Liver (tissue), 9 donors: ENCODE measurements around the gene PTPRD. TPM values are rescaled to one million over a fixed set of nuclear protein-coding genes. Genes with fewer than 3 reads are reported as not detected.

ENCODE experiments used
- DNase-seq: peaks from one replicate; pipeline ENCODE4 v3.0.0-alpha.2; 2017; ENCODE audit warnings: low spot score
- H3K27ac ChIP-seq, 2 donors: one replicate each; pipeline ENCODE4 v1.7.0; 2013; ENCODE audit warnings: inconsistent platforms in 2 of 2, low read length in 2 of 2, control low read depth in 1 of 2, low read depth in 1 of 2, mild to moderate bottlenecking in 1 of 2
- H3K27me3 ChIP-seq, 4 donors: one replicate each; pipeline versions ENCODE4 v1.6.1 to v1.7.0; 2013; ENCODE audit warnings: low read length in 3 of 4, inconsistent platforms in 1 of 4, mild to moderate bottlenecking in 1 of 4, moderate library complexity in 1 of 4; ENCODE audit not compliant: control insufficient read depth in 4 of 4, insufficient read depth in 4 of 4
- H3K36me3 ChIP-seq, 4 donors: one replicate each; pipeline versions ENCODE4 v1.6.1 to v1.7.0; 2013; ENCODE audit warnings: low read length in 3 of 4, mild to moderate bottlenecking in 3 of 4, low read depth in 1 of 4, moderate library complexity in 1 of 4; ENCODE audit not compliant: control insufficient read depth in 4 of 4, insufficient read depth in 3 of 4
- H3K4me1 ChIP-seq, 4 donors: one replicate each; pipeline versions ENCODE4 v1.6.1 to v1.7.0; 2013; ENCODE audit warnings: low read length in 3 of 4, mild to moderate bottlenecking in 3 of 4, moderate library complexity in 1 of 4; ENCODE audit not compliant: control insufficient read depth in 4 of 4, insufficient read depth in 4 of 4
- H3K4me3 ChIP-seq, 3 donors: one replicate each; pipeline versions ENCODE4 v1.6.1 to v1.7.0; 2013; ENCODE audit warnings: low read length in 3 of 3, control low read depth in 1 of 3, low read depth in 1 of 3, mild to moderate bottlenecking in 1 of 3
- H3K9ac ChIP-seq, 2 donors: one replicate each; pipeline ENCODE4 v1.7.0; 2013; ENCODE audit warnings: low read length in 2 of 2, mild to moderate bottlenecking in 2 of 2, moderate library complexity in 2 of 2, control low read depth in 1 of 2, low read depth in 1 of 2
- H3K9me3 ChIP-seq, 4 donors: one replicate each; pipeline versions ENCODE4 v1.6.1 to v1.7.0; 2013; ENCODE audit warnings: low read length in 3 of 4; ENCODE audit not compliant: control insufficient read depth in 4 of 4
- CTCF ChIP-seq: fragments of 150-350 bp; IDR thresholded peaks from 2 replicates; pipeline ENCODE4 v1.5.1; 2017; ENCODE audit warnings: improper control_type of control experiment, low read depth, low read length; ENCODE audit not compliant: missing input control
- EGR1 ChIP-seq, 2 donors: IDR thresholded peaks; 2 replicates each; pipeline ENCODE4 v1.6.1; 2016 to 2018; ENCODE audit warnings: antibody characterized with exemption in 2 of 2, low read depth in 2 of 2
- FOXA1 ChIP-seq: IDR thresholded peaks from 2 replicates; pipeline ENCODE4 v1.6.1; 2016; ENCODE audit warnings: antibody characterized with exemption
- FOXA2 ChIP-seq: IDR thresholded peaks from 2 replicates; pipeline ENCODE4 v1.6.1; 2016; ENCODE audit warnings: antibody characterized with exemption
- GABPA ChIP-seq, 2 donors: IDR thresholded peaks in 1 of 2; conservative IDR thresholded peaks in 1 of 2; 2 replicates each; pipeline ENCODE4 v1.6.1; 2016; ENCODE audit warnings: antibody characterized with exemption in 2 of 2, mild to moderate bottlenecking in 1 of 2, moderate library complexity in 1 of 2
- HNF4A ChIP-seq, 2 donors: conservative IDR thresholded peaks; 2 replicates each; pipeline ENCODE4 v1.6.1; 2016; ENCODE audit warnings: antibody characterized with exemption in 2 of 2, mild to moderate bottlenecking in 2 of 2
- HNF4G ChIP-seq: IDR thresholded peaks from 2 replicates; pipeline ENCODE4 v1.6.1; 2016; ENCODE audit warnings: antibody characterized with exemption
- JUND ChIP-seq, 2 donors: IDR thresholded peaks; 2 replicates each; pipeline ENCODE4 v1.6.1; 2016; ENCODE audit warnings: antibody characterized with exemption in 2 of 2
- NR2F2 ChIP-seq: IDR thresholded peaks from 2 replicates; pipeline ENCODE4 v1.6.1; 2016; ENCODE audit warnings: antibody characterized with exemption
- RAD21 ChIP-seq, 2 donors: IDR thresholded peaks; 2 replicates each; pipeline ENCODE4 v1.6.1; 2016; ENCODE audit warnings: antibody characterized with exemption in 2 of 2, mild to moderate bottlenecking in 2 of 2
- RXRA ChIP-seq, 2 donors: IDR thresholded peaks; 2 replicates each; pipeline ENCODE4 v1.6.1; 2017 to 2018; ENCODE audit warnings: antibody characterized with exemption in 2 of 2, mild to moderate bottlenecking in 1 of 2
- SP1 ChIP-seq: IDR thresholded peaks from 2 replicates; pipeline ENCODE4 v1.6.1; 2018; ENCODE audit warnings: antibody characterized with exemption, mild to moderate bottlenecking
- TAF1 ChIP-seq: conservative IDR thresholded peaks from 2 replicates; pipeline ENCODE4 v1.6.1; 2016; ENCODE audit warnings: antibody characterized with exemption, mild to moderate bottlenecking
- YY1 ChIP-seq: IDR thresholded peaks from 2 replicates; pipeline ENCODE4 v1.6.1; 2016; ENCODE audit warnings: antibody characterized with exemption, mild to moderate bottlenecking
- ZBTB33 ChIP-seq: IDR thresholded peaks from 2 replicates; pipeline ENCODE4 v1.6.1; 2016; ENCODE audit warnings: antibody characterized with exemption
- WGBS: extraction: QIAGEN DNeasy Blood & Tissue Kit; methylation state at CpG from one replicate; pipeline ENCODE4 v1.1.7; 2013; 5-methylcytosine and 5-hydroxymethylcytosine counted together
- polyA plus RNA-seq, 2 donors: library from polyadenylated mRNA; stranded (reverse) in 1 of 2; unstranded in 1 of 2; fragments of 200-250 nt in 1 of 2; fragments of >200 nt in 1 of 2; fragmentation: Nextera tagmentation in 1 of 2; extraction: Ambion mirVana in 1 of 2; gene quantifications; one replicate each; pipeline versions ENCODE4 v1.2.1 to v1.2.3, GENCODE V29; 2013 to 2015
- total RNA-seq, 2 donors: library from RNA; depleted of rRNA; stranded (reverse); fragments of >200 nt; gene quantifications; one replicate each; pipeline ENCODE4 v1.2.3, GENCODE V29; 2014
- TF ChIP-seq, protein P1 (sequence below): IDR thresholded peaks from 2 replicates; pipeline ENCODE4 v1.6.1; 2016; ENCODE audit warnings: antibody characterized with exemption
- TF ChIP-seq, protein P2 (sequence below): IDR thresholded peaks from 2 replicates; pipeline ENCODE4 v1.6.1; 2016; ENCODE audit warnings: antibody characterized with exemption, mild to moderate bottlenecking
- TF ChIP-seq, protein P3 (sequence below): IDR thresholded peaks from 2 replicates; pipeline ENCODE4 v1.6.1; 2016; ENCODE audit warnings: antibody characterized with exemption
- donor health status: healthy.
- donor health status: healthy.
- donor health status: healthy.
- donor health status: healthy.
- donor health status: healthy.

Gene PTPRD
- total and polyA plus RNA-seq, 4 donors: 0.78 to 34.2 (median 4.7) TPM

DNA sequence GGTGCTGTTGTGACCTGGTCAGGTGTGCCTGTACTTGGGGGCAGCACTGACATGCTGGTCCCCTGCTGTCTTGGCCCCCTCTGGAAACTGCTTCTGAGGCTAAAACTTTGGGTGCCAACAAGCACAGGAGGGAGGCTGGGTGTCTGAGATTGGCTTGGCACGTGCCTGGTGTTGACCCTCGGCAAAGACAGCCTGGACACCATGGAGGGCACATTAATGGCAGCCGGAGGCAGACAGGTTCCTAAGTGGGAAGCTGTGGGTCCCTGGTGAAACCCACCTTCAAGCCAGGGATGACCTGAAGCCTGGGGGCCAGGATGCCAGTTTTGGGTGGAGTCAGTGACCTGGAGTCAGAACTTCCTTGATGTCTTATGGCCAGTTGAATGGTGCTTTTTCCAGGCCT is 894.1 kb downstream of the PTPRD start:
- Histone ChIP-seq H3K27ac (no peak overlapping the region), H3K36me3 (no peaks in the 10 kb centered on the region), H3K4me1 (no peaks in the 10 kb centered on the region), H3K4me3 (no peak overlapping the region), H3K27me3 (no peaks in the 10 kb centered on the region), H3K9me3 (peaks cover 11 to 17% (median 14%) of the 10 kb centered on the region in 4 donors), H3K9ac (no peak overlapping the region)
- no peak for DNase-seq
- 73% methylated on average over 3 of the region's 3 CpGs for WGBS
- no peak for TF ChIP-seq JUND (IDR thresholded peaks at IDR 0.05)
- TF ChIP-seq FOXA1: no peak
- TF ChIP-seq RAD21 (IDR thresholded peaks at IDR 0.05): no peak
- no peak for TF ChIP-seq SP1
- TF ChIP-seq NR2F2: no peak
- no peak for TF ChIP-seq HNF4G
- TF ChIP-seq TAF1: no peak
- TF ChIP-seq ZBTB33: no peak
- no peak for TF ChIP-seq RXRA (IDR thresholded peaks at IDR 0.05)
- TF ChIP-seq EGR1 (IDR thresholded peaks at IDR 0.05; ENCODE audit: low read depth in 2 of 2): no peak
- no peak for TF ChIP-seq HNF4A (conservative IDR thresholded peaks at IDR 0.05)
- no peak for TF ChIP-seq GABPA (IDR thresholded peaks at IDR 0.05 in 1 of 2, conservative IDR thresholded peaks at IDR 0.05 in 1 of 2)
- TF ChIP-seq, protein P1, sequence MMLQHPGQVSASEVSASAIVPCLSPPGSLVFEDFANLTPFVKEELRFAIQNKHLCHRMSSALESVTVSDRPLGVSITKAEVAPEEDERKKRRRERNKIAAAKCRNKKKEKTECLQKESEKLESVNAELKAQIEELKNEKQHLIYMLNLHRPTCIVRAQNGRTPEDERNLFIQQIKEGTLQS: no peak
- no peak for TF ChIP-seq YY1
- TF ChIP-seq, protein P2, sequence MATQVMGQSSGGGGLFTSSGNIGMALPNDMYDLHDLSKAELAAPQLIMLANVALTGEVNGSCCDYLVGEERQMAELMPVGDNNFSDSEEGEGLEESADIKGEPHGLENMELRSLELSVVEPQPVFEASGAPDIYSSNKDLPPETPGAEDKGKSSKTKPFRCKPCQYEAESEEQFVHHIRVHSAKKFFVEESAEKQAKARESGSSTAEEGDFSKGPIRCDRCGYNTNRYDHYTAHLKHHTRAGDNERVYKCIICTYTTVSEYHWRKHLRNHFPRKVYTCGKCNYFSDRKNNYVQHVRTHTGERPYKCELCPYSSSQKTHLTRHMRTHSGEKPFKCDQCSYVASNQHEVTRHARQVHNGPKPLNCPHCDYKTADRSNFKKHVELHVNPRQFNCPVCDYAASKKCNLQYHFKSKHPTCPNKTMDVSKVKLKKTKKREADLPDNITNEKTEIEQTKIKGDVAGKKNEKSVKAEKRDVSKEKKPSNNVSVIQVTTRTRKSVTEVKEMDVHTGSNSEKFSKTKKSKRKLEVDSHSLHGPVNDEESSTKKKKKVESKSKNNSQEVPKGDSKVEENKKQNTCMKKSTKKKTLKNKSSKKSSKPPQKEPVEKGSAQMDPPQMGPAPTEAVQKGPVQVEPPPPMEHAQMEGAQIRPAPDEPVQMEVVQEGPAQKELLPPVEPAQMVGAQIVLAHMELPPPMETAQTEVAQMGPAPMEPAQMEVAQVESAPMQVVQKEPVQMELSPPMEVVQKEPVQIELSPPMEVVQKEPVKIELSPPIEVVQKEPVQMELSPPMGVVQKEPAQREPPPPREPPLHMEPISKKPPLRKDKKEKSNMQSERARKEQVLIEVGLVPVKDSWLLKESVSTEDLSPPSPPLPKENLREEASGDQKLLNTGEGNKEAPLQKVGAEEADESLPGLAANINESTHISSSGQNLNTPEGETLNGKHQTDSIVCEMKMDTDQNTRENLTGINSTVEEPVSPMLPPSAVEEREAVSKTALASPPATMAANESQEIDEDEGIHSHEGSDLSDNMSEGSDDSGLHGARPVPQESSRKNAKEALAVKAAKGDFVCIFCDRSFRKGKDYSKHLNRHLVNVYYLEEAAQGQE: no peak
- no peak for TF ChIP-seq CTCF
- TF ChIP-seq, protein P3, sequence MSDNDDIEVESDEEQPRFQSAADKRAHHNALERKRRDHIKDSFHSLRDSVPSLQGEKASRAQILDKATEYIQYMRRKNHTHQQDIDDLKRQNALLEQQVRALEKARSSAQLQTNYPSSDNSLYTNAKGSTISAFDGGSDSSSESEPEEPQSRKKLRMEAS: no peak
- no peak for TF ChIP-seq FOXA2
